ENCODE data around the gene TOP1.
A peak's percentile ranks its signal among the peaks of the same experiment; 100 is the strongest.

TOP1 gene

DNA sequence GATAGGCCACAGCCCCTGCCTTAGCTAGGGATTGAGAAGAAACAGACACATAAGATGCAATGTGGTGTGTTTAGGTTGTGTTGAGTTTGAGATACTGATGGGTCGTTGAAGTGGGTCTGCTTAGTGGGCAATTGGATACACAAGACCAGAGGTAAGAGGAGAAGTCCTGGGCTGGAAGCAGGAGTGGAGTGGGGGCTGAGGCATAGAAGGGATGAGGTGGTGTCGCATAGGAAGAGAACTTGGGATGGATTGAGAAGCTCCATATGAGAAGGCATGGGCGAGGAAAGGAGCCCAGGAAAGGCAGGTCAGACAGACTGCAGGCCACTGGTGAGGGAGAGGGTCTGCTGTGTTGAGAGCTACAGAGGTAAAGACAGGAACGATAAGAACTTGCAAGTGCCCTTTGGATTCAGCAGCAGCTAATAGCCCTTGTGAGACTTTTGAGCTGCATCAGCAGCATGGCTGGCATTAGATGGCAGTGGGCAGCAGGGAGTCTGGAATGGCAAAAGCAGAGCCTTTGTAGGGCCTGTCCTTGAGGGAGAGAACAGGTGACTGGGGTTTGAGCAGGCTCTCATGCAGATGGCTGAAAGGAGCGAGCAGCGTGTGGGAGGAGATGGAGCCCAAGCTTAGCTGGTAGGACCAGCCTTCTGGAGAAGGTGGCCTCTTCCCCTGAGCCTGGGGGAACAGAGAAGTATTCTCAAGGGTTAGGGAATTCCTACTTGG is 141.9 kb downstream of the TOP1 start:
- no peak for DNase-seq

DNA sequence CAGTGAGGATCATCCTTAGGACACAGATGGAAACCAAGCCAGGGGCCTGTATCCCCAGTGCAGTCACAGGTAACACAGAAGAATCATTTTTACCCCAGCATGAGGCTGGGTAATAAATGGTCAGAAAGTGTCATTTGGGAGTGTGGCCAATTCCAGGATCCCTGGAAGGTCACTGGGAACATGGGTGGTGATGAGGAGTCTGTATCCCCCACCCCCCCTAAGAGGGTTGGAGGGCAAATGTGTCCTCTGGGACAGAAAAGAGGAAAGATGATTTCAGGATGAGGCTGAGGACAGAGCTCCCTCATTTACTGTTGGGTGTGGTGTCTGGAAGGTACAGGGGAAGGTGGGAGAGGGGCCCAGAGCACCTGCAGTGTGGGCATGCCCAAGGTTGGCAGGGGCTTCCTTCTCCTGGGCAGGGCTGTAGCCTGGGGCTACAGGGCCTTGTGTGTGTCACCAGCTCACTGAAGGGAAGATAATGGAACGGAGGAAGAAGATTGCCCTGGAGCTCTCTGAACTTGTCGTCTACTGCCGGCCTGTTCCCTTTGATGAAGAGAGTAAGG is 143.2 kb downstream of the TOP1 start:
- DNase-seq: no peak

GRCh38 chr20:41172296-41173140 is 143.9 kb downstream of the TOP1 start:
- DNase-seq: no peak

DNA sequence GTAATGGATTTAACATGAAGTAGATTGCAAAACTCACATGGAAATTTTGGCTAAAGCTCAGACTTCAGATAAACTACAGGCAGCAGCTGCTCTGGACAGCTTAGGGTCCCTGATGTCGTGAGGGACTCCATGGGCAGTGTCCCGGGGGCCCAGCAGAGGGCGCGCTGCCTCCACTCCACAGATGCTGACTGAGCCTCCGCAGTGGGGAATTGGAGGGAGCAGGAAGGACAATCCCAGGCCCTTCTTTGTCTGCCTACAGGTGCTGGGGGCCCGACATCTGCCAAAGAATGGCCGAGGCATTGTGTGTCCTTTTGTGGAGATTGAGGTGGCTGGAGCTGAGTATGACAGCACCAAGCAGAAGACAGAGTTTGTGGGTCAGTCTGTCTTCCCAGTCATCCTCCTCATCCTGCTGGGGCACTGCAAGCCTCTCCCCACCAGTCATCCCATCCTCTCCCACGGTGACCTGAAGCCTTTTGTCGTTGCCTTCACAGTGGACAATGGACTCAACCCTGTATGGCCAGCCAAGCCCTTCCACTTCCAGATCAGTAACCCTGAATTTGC is 144.6 kb downstream of the TOP1 start:
- peak; percentile 36 for DNase-seq

DNA sequence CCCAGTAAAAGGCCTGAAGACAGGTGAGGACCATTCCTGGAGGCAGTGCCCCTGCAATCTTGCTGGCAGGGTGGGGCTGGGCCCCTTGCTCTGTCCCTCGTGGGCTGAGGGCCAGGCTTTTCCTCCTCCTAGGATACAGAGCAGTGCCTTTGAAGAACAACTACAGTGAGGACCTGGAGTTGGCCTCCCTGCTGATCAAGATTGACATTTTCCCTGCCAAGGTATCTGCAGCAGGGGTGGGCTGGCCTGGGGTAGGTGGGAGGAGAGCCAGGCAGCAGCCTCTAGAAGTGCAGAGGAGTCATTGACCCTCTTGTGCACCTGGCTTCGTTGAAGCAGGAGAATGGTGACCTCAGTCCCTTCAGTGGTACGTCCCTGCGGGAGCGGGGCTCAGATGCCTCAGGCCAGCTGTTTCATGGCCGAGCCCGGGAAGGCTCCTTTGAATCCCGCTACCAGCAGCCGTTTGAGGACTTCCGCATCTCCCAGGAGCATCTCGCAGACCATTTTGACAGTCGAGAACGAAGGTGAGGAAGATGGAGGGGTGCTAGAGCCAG is 145.2 kb downstream of the TOP1 start:
- no peak for DNase-seq

Data from NCI-H526 treated with DMSO at 0.1 percent for 48 hours (cell line).